ENCODE data around the gene ODC1. TPM values are rescaled to one million over a fixed set of nuclear protein-coding genes. Genes with fewer than 3 reads are reported as not detected.
"Not testable (repeated sequence)": the region's sequence is repeated elsewhere in the genome, so short reads cannot be mapped to it uniquely, and the experiment has no call there.

ODC1 gene
- polyA plus RNA-seq, 4 donors = 391 to 423 (median 415) TPM

DNA sequence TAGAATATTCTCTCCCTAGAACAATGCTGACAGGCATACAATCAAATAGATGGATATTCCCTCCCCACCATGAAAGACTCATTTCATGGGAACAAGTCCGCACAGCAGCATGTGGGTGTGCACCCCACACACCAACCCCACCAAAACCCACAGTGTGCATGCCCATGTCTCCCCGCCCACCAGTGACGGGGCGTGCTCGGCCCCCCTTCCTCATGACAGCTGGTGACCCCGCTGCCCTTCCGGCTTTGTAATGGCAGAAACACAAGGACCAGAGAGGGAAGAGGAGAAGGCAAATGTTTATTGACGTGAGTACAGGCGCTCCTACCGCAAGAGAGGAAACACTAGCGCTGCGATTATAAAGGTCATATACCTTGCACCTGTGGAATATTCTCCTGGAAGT, 30.8 kb upstream of the ODC1 start:
- no peak for DNase-seq (ENCODE audit: low read depth in 4 of 4, low spot score in 3 of 4)

DNA sequence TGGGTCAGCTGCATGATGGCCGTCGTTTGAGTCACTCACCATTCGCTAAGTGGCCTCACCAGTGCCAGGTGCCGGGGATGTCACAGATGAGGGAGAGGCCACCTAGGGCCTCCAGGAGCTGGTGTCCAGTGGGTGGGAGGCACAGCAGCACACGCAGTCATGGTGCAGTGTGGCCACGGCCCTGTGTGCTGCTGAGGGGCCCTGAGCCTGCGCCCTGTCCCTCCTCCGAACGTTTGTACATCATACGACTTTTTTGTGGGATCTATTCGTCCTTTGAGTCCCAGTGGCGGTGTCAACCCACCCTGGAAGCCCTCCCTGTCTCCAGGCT, 30.1 kb upstream of the ODC1 start:
- no peak for DNase-seq (ENCODE audit: low read depth in 4 of 4, low spot score in 3 of 4)

DNA sequence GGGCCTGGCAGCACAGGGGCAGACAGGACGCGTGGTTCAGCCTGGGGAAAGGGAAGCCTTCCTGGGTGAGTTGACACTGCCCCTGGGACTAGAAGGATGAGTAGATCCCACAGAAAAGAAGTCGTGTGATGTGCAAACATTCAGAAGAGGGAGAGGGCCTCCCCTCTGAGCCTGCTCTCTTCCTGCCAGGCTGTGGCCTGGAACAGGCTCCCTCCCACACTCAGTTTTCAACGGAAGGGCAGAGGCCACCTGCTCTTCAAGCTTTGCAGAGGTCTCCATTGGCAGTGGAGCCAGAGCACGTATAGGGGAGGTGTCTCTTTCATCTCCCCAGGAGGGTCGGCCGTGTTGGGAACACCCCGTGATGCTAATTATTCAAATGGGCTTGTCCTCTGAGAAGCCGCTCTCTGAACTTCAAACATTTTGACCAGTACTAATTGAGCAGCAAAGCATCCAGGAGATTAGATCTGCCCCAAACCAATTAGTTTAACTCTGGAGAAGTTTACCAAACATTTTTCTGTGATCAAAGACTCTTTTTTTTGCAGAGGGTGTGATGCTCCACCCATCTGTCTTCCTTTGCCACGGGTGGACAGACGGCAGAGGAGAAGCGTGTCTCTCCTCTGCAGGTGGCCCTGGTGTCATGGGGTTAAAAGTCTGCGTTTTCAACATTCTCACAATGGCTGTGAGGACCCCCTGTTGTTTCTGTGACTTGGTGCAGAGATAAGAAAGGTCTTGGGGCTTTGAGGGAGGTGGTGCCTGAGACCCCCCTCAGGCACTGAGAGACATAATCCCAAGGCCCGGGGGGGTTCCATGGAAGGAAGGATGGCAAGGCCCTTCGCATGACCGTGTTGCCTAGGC, 29.5 kb upstream of the ODC1 start:
- DNase-seq (ENCODE audit: low read depth in 4 of 4, low spot score in 3 of 4) = peak in 2 of 4 donors; percentile 48 to 68

DNA sequence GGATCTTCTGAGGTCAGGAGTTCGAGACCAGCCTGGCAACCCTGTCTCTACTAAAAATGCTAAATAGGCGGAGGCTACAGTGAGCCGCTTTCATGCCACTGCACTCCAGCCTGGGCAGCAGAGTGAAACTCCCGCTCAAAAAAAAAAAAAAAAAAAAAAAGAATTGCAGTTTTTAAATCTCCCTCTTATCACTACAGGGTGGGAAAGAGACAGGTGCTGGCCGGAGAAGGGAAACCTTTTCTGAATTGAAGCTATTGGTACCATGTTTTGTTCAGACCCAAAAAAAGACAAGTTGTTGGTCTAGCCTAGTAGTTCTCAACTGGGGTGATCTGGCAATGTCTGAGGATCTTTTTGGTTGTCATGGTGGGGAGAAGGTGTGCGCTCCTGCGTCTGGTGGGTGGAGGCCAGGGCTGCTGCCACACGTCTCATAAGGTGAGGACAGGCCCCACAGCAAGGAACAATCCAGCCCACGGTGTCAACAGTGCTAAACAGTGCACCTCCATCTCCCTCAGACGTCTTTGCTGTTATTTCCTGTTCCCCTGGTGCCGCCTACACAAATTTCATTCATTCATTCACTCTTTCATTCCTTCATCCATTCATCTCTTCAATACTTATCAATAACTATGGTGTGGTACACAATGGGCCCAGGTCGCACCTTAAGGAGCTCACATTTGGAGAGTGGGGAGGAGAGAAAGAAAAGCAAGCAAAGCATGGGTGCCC, 28.8 kb upstream of the ODC1 start:
- no peak for DNase-seq (ENCODE audit: low read depth in 4 of 4, low spot score in 3 of 4)

DNA sequence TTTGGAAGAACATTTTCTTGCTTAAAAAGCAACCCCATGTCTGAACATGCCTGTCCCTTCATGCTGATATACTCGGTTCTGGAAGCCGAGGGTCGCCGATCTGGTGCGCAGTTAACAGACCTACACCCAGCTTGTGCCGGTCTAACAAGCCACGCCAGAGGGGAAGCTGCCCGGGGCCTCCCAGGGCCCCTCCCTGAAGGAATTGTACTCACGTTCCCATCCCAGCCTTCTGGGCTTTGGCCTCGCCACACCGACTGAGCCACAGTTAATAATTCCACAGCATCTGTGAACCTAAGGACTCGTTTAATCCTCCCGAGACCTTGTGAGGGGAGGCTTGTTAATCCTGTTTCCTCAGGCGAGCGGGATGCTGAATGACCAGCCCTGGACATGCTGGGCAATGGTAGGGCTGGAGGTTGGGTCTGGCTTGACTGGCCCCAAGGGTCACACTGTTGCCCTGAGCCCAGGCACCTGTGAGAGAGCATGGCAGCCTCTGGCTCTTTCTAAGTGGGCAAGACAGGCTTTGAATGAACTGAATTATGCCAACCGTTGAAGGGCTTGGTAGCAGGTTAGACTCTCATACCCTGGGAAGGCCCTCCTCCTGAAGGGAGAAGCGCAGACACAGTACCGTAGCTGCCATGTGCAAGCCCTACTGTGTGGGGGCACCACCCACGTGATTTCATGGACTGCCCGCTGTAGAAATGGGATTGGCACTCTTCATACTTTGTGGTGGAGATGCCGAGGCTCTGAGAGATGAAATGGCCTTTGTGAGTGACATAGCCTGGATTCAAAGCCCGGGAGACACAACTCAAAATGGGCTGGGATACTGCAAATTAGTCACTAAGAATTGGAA, 27.9 kb upstream of the ODC1 start:
- DNase-seq (ENCODE audit: low read depth in 4 of 4, low spot score in 3 of 4) = no peak

DNA sequence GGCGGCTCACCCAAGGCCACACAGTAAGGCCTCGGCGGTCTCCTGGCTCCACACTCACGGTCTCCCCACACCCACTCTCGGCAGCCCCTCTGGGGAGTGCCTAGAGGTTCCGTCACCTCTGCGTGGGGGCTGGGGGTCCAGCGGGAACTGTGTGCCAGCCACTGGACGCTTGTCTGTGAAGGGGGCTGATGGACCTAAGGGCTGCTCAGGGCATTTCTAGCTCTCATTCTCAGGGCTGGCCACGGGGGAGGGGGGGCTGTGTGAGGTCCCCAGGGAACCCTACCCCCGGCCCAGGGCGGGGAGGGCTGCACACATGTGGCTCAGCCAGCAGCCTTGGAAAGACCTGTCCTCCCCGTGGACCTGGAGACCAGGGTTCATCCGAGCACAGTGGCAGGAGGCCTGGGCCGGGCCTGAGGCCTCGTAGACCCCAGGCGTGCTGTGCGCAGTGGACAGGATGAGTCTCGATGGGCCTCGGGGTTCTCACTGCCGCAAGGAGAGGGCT, 27.1 kb upstream of the ODC1 start:
- no peak for DNase-seq (ENCODE audit: low read depth in 4 of 4, low spot score in 3 of 4)

DNA sequence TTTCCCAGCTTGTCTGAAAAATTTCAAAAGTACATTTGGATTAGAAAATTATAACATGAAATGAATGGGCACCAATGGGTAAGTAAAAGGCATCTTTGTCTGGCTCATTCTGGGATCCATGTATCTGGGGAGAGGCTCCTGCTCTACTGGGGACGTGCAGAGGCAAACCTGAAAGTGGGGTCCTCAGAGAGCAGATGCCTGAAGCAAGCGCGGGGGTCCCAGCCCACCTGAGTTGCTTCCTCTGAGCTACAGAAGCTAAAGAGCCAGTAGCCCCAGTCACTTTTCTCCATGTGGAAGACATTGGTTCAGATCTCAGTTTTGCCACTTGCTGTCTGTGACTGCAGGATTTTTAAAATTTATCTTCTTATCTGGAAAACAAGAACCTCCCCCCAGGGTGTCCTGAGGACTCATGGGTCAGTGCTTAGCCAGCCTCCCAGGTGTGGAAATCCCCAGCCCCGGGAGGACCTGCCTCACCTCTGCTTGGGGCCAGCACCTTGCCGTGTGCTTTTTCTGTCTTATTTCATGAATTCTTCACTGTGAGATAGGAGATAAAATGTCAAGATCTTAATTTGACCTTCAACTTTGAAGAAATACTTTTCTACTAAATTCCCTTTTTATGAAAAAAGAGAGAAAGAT, 25.1 kb upstream of the ODC1 start:
- no peak for DNase-seq (ENCODE audit: low read depth in 4 of 4, low spot score in 3 of 4)

DNA sequence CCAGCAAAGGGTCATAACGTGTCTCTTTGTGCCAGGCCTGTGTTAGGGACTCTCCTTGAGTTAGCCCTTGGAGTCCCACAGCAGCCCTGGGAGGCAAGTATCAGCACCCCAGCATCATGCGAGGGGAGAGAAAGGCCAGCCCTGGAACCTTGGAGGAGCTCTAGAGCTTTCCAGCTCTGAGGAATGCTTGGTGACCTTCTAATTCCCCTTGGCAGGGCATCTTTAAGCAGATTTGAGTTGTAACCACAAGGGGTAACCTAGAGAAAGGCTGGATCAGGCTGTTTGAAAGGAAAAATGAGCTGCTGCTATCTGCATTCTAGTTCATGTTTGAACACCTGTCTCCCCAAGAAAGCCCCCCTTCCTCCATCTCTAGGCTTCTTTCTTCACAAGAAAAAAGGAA, 23.8 kb upstream of the ODC1 start:
- DNase-seq (ENCODE audit: low read depth in 4 of 4, low spot score in 3 of 4) = no peak

DNA sequence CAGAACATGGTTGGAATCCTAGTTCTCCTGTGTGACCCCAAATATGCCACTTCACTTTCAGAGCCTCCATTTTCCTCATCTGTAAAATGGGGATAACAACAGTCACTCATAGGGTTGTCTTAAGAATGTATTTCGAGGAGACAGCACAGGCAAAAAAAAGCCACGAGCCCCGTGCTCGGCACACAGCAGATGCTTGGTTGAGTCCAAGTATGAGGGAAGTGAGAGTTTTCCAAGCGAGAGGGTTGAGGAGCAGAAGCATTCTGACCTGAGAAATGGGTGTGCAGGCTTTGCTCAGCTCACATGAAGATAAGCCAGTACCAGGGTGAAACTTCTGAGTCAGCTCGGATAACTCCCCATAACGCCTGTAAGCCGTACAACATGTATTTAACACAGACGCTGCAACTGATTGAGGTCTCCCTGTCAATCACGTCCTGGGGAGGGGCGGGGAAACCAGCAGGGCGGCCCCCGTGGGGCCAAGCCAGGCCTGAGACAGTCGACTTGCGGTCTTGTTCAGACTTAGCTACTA, 23.0 kb upstream of the ODC1 start:
- DNase-seq (ENCODE audit: low read depth in 4 of 4, low spot score in 3 of 4) = no peak

DNA sequence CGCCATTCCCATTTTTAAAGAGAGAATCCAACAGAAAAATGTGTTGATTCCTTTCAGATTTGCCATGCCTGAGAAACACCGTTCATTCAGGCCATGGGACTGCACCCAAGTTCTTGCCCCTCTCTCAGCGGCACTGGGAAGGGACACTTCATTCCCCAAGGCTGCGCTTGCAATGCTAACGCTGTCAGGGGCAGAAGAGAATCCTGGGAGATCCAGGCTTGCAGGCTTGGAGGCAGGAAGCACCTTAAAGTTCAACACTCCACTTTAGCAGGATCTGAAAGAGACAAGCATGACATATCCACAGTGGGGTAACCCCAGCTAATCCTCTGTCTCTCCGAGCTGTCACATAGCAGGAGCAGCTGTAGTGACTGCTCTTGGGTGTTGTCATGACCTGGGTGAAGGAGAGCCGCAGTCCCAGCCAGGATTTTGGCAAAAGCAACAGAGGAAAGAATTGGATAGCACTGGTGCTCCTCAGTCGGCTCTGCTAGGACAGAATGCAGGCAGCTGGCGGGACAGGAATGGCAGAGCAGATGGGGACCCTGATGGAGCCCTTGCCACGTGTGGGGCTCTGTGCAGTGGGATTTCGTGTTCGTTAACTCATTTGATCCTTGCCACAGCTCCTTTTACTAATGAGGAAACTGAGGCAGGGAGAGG, 22.0 kb upstream of the ODC1 start:
- no peak for DNase-seq (ENCODE audit: low read depth in 4 of 4, low spot score in 3 of 4)

DNA sequence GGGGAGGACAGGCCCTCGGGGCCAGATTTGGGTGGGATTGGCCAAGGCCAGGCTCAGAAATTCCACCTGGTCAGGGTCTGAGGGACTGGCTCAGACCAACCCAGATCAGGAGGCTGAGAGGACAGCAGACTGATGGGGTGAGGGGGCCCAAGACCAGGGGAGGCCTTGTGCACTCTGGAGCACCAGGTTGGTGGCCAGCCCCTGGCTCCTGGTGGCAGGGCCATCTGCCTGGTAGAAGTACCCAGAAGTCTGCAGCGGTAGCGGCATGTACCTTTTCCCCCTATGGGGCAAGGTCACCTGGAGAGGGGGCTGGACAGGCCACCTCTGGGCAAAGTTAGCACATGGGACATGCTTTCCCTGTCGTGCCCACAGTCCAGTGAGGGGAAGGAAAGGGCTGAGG, 21.2 kb upstream of the ODC1 start:
- DNase-seq (ENCODE audit: low read depth in 4 of 4, low spot score in 3 of 4) = no peak

DNA sequence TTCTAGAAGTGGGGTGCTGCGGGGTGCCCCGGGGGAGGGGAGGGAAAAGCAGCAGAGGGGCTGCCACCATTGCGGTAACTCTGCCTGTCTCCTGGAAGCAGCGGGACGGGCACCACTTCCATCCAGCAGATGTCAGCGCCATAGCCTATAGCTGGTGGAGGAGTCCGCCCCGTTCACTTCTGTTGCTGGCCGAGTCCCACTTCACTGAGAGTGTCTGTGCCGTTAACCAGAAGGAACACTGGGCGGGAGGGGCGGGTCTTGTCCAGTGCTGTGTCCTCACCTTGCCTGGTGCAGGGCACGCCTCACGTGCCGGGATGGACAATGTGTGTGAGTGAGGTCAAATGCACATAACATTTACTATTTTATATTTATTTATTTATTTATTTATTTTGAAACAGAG, 19.3 kb upstream of the ODC1 start:
- no peak for DNase-seq (ENCODE audit: low read depth in 4 of 4, low spot score in 3 of 4)

DNA sequence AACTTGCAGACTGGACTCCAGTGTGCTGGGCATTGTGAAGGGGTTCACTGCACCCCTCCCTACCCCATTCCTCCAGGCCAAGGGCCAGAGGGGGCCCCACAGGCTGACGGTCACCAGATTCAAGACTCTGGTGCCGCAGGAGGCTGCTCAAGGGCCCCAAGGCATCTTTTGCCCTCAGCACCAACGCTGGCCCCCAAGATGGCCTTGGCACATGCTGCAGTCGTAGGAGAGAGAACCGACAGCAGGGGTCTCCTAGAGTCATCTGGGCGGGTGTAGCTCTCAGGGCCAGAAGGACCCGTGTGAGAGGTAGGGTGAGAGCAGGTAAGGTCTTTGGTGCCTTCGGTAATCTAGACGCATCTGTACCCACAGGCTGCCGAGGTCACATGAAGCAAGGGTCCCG, 18.7 kb upstream of the ODC1 start:
- no peak for DNase-seq (ENCODE audit: low read depth in 4 of 4, low spot score in 3 of 4)

DNA sequence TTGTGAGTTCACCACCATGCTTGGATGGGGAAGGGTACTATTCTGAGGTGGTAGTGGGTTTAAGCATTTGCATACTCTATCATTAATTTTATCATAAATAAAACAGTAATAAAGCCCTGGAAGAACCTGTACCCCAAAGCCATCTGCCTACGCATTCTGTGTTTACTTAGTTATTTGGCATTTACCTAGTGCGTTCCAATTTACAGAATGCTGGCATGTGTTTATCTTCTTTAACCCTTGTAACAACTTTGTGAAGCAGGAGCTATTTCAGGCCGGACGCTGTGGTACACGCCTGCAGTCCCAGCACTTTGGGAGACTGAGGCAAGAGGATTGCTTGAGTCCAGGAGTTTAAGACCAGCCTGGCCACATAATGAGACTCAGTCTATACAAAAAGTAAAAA, 17.8 kb upstream of the ODC1 start:
- no peak for DNase-seq (ENCODE audit: low read depth in 4 of 4, low spot score in 3 of 4)

DNA sequence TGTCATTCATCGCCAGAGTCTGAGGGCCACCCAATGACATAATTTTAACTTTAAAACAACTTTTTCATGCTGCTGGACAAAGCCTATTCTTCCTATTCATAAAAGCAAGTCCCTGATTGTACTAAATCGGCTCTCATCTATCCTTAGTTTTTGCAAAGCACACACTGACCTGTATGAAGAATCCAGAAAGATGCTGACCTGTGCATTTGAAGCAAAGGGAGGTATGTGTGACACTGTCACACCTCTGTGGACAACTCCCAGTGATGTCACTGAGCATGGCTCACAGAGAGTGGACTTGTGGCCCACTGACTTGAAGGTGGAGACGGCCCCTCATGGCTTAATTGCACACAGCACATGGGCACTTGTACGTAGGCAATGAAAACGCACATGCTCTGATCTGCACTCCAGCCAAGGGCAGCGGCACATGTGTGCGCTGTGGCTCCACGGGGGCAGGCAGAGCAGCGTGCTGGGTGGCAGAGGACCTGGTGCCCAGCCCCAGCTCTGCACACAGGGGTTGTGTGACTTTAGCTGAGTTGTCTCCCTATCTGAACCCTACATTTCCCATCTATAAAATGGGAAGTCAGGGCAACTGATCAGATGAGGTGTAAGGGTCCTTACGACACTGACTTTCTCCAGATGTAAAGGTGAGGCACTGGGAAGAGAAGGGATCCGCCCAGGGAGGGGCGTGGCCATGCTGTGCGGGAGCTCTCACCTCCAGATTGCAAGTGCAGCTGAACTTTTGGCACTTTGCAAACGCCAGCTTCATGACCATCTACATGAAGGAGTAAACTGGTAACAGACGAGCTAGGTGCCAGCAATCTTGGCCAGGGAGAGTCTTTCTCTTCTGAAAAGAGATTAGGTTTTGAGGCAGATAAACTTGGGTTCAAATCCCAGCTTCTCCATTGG, 14.3 kb upstream of the ODC1 start:
- DNase-seq (ENCODE audit: low read depth in 4 of 4, low spot score in 3 of 4) = no peak

DNA sequence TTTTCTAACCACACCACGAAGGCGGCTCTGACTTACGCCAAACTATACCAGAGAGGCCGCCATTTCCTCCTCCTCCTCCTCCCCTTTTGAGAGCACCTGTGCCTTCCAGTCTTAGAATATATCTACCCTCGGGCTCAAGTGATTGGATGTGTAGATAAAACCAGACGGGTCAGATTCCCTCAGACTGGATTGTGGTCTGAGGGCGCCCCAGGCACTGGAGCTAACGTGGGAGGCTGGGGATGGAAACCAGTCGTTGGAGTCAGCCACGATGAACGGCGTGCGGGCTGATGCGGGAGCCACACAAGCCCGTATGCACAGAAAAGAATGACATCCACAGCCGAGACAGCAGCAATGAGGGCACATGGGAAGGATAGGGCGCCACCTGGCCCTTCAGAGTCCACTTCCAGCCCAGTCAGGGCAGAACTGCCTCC, 12.3 kb upstream of the ODC1 start:
- DNase-seq (ENCODE audit: low read depth in 4 of 4, low spot score in 3 of 4) = no peak

DNA sequence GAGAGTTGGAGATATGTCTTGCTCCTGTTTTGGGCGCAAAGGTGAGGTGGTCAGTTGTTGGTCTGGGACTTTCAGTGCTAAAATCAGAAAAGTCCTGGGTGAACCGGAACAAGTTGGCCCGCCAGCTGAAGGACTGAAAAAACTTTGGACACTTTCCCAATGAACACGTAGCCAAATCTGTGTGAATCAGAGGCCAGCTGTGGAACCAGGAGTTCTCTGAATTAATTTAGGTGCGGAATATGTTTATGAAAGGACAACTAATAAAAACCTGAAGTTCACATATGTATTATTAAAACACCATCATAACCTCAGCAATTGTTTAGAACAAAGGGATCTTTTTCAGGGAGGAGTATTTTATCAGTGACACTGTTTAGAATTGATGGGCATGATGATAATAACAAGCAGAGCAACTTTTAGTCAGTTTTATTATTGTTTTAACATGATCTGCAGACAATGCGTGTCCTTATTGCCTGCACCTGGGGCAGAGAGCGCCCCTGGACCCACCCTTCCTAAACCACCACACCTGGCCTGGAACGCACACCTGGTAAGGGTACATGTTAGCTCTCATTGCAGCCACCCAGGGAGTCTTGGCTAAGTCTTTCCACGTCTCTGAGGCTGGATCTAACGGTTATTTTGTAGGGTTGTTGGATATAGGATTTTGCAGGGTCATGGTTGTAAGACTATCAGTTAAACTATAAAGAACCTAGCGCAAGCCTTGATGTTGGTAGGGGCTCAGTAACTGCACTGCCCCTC, 9.9 kb upstream of the ODC1 start:
- no peak for DNase-seq (ENCODE audit: low read depth in 4 of 4, low spot score in 3 of 4)

DNA sequence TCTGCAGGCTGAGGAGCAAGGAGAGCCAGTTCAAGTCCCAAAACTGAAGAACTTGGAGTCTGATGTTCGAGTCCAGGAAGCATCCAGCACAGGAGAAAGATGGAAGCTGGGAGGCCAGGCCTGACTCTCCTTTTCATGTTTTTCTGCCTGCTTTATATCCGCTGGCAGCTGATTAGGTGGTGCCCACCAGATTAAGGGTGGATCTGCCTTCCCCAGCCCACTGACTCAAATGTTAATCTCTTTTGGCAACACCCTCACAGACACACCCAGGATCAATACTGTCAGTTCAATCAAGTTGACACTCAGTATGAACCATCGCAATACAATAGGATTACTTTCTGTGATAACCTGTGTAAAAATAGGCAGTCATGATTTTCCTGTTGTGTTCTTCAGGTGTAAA, 9.1 kb upstream of the ODC1 start:
- not testable (repeated sequence) for DNase-seq (ENCODE audit: low read depth in 4 of 4, low spot score in 3 of 4)

All from right renal pelvis (tissue), 4 donors.